CD4-positive, alpha-beta T cell treated with Interleukin-4 for 4 hours (primary cell): ENCODE results near the gene CD69.
"Not testable (repeated sequence)": the region's sequence is repeated elsewhere in the genome, so short reads cannot be mapped to it uniquely, and the experiment has no call there.

Experiments
- DNase-seq: peaks from one replicate; pipeline ENCODE4 v3.0.0-alpha.2; 2020

Gene CD69

DNA sequence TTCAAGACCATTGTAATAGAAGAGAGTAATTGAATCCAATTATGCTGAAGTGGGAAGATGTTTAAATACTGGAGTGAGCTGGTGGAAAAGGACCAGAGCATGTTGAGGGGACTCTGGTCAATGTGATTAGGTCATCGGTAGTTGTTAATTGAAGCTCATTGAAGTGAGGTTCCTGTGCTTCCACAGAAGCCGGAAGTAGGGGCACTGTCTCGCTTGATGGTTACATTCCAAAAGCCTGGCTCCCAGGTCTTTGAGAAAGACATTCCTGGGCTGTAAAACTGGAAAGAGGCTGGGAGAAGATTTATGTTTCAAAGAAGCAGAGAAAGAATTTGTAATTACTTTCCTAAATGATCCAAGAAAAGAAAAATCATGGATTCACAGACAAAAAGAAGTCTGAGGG, 15.5 kb downstream of the CD69 start:
- no peak for DNase-seq

GRCh38 chr12:9742661-9743060, 18.0 kb downstream of the CD69 start:
- DNase-seq: peak; percentile 51

- DNase-seq: peak; percentile 93
Observed at GRCh38 chr12:9741726-9742125, 19.0 kb downstream of the CD69 start.

GRCh38 chr12:9740106-9740750, 20.5 kb downstream of the CD69 start:
- peak; percentile 58 for DNase-seq

DNA sequence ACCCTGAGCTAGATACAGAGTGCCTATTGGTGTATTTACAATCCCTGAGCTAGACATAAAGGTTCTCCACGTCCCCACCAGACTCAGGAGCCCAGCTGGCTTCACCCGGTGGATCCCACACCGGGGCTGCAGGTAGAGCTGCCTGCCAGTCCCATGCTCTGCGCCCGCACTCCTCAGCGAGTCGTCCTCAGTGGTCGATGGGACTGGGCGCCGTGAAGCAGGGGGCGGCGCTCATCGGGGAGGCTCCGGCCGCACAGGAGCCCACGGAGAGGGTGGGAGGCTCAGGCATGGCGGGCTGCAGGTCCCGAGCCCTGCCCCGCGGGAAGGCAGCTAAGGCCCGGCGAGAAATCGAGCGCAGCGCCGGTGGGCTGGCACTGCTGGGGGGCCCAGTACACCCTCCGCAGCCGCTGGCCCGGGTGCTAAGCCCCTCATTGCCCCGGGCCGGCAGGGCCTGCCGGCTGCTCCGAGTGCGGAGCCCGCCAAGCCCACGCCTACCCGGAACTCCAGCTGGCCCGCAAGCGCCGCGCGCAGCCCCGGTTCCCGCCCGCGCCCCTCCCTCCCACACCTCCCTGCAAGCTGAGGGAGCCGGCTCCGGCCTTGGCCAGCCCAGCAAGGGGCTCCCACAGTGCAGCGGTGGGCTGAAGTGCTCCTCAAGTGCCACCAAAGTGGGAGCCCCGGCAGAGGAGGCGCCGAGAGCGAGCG, 21.1 kb downstream of the CD69 start:
- DNase-seq: not testable (repeated sequence)

DNA sequence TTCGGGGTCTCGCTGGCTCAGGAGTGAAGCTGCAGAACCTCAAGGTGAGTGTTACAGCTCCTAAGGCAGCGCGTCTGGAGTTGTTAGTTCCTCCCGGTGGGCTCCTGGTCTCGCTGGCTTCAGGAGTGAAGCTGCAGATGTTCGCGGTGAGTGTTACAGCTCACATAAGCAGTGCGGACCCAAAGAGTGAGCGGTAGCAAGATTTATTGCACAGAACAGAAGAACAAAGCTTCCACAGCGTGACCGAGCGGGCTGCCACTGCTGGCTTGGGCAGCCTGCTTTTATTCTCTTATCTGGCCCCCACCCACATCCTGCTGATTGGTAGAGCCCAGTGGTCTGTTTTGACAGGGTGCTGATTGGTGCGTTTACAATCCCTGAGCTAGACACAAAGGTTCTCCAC, 21.8 kb downstream of the CD69 start:
- not testable (repeated sequence) for DNase-seq

GRCh38 chr12:9736936-9737705, 23.6 kb downstream of the CD69 start:
- DNase-seq: peak; percentile 69

DNA sequence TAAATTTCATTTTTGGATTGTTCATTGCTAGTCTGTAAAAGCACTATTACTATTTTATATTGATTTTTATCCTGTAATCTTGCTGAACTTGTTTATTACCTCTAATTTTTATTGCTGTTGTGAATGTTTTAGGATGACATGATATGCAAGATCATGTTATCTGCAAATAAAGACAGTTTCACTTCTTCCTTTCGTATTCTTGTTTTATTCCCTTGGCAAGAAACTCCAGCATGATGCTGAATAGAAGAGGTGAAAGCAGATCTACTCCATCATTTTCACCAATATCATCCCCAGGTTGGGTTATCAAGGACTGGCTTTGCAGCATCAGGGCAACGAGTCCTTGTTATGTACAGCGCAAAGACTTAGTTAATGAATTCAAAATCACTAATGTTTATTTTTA, 25.1 kb downstream of the CD69 start:
- no peak for DNase-seq

GRCh38 chr12:9732921-9733461, 27.7 kb downstream of the CD69 start, which contains the start of gene CLECL1:
Gene CLECL1, minus strand, starts transcription at chr12:9733097.
- DNase-seq: peak; percentile 28

DNA sequence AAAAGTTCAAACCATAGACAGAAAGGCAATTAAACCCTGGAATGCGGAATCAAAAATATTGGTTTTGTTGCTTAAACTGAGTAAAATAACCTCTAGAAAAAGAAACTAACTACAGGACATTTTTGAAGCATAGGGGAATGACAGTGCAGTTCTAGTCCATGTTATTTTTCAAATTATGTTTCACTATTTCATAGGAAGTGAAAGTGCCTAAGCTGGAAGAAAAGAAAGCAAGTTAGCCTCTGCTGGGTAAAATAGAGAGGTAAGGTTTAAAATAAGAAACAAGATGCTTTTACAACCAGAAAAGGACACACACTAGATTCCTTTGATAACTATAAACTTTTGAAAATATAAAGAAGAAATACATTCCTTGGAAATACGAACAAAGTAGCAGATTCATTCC, 28.9 kb downstream of the CD69 start:
- no peak for DNase-seq

DNA sequence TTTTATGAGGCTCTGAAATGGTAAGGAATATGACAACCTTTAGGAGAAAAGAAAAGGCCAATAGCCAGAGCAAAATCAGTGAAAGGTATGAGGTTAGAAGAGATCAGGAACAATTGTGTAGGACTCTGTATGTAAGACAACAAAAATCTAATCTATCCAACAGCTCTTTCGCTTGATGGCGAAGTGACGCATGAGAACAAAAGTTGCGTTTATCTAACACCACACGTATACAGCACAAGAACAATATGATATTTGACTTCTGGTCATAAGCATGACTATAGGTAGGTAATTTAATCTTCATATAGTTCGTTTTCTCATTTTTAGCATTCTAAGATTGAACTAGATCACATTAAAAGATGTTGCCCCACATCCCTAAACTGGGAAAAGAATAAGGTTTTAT, 29.3 kb downstream of the CD69 start:
- no peak for DNase-seq

GRCh38 chr12:9730591-9730990, 30.1 kb downstream of the CD69 start:
- DNase-seq: no peak

- DNase-seq: no peak
Observed at GRCh38 chr12:9730011-9730410, 30.7 kb downstream of the CD69 start.

GRCh38 chr12:9729082-9729481, 31.6 kb downstream of the CD69 start:
- no peak for DNase-seq

DNA sequence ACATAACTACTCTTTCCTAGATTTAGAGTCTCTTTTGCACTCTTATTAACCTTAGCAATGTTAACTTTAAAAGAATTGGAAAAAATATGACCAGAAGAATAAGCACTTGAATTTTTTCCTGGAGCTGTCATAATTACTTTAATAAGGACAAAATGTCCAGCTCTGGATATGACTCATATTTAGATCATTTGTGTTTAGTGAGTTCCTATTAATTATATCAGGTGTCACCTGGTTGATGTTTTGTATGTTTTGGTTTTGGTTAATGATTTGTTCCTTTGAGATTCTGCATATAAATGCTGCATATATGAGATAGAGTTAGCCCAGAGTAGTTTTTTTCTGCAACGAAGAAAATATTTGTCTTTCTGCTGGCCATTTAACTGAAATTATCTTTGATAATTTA, 32.9 kb downstream of the CD69 start:
- DNase-seq: no peak

GRCh38 chr12:9725213-9725870, 35.4 kb downstream of the CD69 start:
- DNase-seq: no peak

- no peak for DNase-seq
Observed at GRCh38 chr12:9724023-9724422, 36.7 kb downstream of the CD69 start.

GRCh38 chr12:9721394-9722092, 39.2 kb downstream of the CD69 start:
- no peak for DNase-seq

- DNase-seq: no peak
Observed at GRCh38 chr12:9719790-9720189, 40.9 kb downstream of the CD69 start.

DNA sequence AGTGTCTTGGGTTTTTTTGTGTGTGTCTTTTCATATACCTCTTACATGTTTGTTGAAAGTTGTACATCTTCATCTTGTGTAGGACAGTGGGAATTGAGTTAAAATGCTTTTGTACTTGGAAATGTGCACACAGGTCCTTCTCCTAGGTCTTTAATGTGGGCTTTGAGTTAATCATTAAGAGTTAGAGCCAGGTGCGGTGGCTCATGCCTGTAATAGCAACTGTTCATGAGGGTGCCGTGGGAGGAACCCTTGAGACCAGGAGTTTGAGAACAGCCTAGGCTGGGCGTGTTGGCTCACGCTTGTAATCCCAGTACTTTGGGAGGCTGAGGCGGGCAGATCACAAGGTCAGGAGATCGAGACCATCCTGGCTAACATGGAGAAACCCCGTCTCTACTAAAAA, 41.7 kb downstream of the CD69 start:
- DNase-seq: no peak

GRCh38 chr12:9717070-9717925, 43.4 kb downstream of the CD69 start:
- DNase-seq: no peak
